Spleen (tissue), 7 donors: ENCODE results near the gene MYO5A.

Experiments
- POLR2A ChIP-seq, 3 donors: fragments of 450-650 bp; IDR thresholded peaks; one replicate each; pipeline ENCODE4 v1.5.1; 2017; ENCODE audit warnings: antibody characterized with exemption in 3 of 3, mild to moderate bottlenecking in 1 of 3
- TF ChIP-seq, protein P1 (sequence below), 11 experiments: fragments of 200-600 bp in 7 of 11; fragments of 450-650 bp in 4 of 11; sonication (generic) in 4 of 11; IDR thresholded peaks in 8 of 11; conservative IDR thresholded peaks in 3 of 11; 1 replicate in 7 of 11; 2 replicates in 4 of 11; pipeline versions ENCODE4 v1.4.0 to v1.8.0; 2016 to 2021; ENCODE audit warnings: antibody characterized with exemption in 11 of 11, inconsistent platforms in 4 of 11, mild to moderate bottlenecking in 1 of 11
- donor health status: DM: no; HTN: no; CAD: no; lungs with moderate emphysema.
- donor health status: DM: no; HTN: no; CAD: no.
- donor health status: DM: no; HTN: no; CAD: no.

DNA sequence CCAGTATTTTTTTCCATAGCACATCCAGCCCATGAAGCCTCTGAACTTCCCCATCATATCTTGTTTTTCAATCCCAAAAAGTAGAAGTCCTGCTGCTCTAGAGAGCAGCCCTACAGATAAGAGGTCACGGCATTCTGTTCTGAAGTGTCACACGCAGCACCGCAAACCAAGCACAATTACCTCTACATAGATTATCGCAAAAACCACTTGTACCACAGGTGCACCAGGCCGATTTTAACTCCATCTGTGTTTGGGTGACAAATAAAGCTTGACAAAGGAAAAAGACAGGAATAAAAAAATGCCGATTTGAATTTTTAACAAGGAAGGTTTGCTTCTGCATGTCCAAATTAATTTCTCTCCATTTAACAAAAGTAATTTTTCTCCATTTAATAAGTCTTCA, 113.7 kb downstream of the MYO5A start:
- TF ChIP-seq, protein P1, sequence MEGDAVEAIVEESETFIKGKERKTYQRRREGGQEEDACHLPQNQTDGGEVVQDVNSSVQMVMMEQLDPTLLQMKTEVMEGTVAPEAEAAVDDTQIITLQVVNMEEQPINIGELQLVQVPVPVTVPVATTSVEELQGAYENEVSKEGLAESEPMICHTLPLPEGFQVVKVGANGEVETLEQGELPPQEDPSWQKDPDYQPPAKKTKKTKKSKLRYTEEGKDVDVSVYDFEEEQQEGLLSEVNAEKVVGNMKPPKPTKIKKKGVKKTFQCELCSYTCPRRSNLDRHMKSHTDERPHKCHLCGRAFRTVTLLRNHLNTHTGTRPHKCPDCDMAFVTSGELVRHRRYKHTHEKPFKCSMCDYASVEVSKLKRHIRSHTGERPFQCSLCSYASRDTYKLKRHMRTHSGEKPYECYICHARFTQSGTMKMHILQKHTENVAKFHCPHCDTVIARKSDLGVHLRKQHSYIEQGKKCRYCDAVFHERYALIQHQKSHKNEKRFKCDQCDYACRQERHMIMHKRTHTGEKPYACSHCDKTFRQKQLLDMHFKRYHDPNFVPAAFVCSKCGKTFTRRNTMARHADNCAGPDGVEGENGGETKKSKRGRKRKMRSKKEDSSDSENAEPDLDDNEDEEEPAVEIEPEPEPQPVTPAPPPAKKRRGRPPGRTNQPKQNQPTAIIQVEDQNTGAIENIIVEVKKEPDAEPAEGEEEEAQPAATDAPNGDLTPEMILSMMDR (IDR thresholded peaks at IDR 0.05 in 8 of 11, conservative IDR thresholded peaks at IDR 0.05 in 3 of 11) = no peak
- TF ChIP-seq POLR2A (IDR thresholded peaks at IDR 0.05) = no peak
